HepG2 (cell line): Measurements from ENCODE around the gene HILPDA. TPM values are rescaled to one million over a fixed set of nuclear protein-coding genes. Genes with fewer than 3 reads are reported as not detected.
A peak's percentile ranks its signal among the peaks of the same experiment; 100 is the strongest.
"Not testable (repeated sequence)": the region's sequence is repeated elsewhere in the genome, so short reads cannot be mapped to it uniquely, and the experiment has no call there.

Experiments used
- ARNTL ChIP-seq: sonication (generic); formaldehyde crosslinking; IDR thresholded peaks from 2 replicates; pipeline ENCODE4 v1.4.0; 2020; ENCODE audit warnings: mild to moderate bottlenecking, missing genetic modification reagents
- CBX1 ChIP-seq: IDR thresholded peaks from one replicate; pipeline ENCODE4 v1.6.1; 2016; ENCODE audit warnings: antibody characterized with exemption, low read depth
- ESRRA ChIP-seq: sonication (generic); formaldehyde crosslinking; IDR thresholded peaks from 2 replicates; pipeline ENCODE4 v1.5.1; 2020; ENCODE audit warnings: mild to moderate bottlenecking, low read depth, missing genetic modification reagents
- FOXK1 ChIP-seq: sonication (generic); formaldehyde crosslinking; IDR thresholded peaks from 2 replicates; pipeline ENCODE4 v1.4.0; 2020; ENCODE audit warnings: low read depth, missing genetic modification reagents, borderline replicate concordance
- KMT2A ChIP-seq: sonication (generic); formaldehyde crosslinking; IDR thresholded peaks from 2 replicates; pipeline ENCODE4 v1.4.0; 2020; ENCODE audit warnings: missing genetic modification reagents
- MEIS1 ChIP-seq: sonication (generic); formaldehyde crosslinking; IDR thresholded peaks from 2 replicates; pipeline ENCODE4 v1.9.0; 2021; ENCODE audit warnings: mild to moderate bottlenecking, missing genetic modification reagents, moderate library complexity, borderline replicate concordance
- NFYC ChIP-seq: IDR thresholded peaks from 2 replicates; pipeline ENCODE4 v1.6.1; 2016; ENCODE audit warnings: missing genetic modification reagents, missing compliant biosample characterization
- NKX3-1 ChIP-seq: sonication (generic); formaldehyde crosslinking; IDR thresholded peaks from 2 replicates; pipeline ENCODE4 v1.5.0; 2020; ENCODE audit warnings: missing genetic modification reagents
- NONO ChIP-seq, 2 experiments: fragments of 450-650 bp in 1 of 2; sonication (generic) in 1 of 2; formaldehyde crosslinking in 1 of 2; IDR thresholded peaks in 1 of 2; conservative IDR thresholded peaks in 1 of 2; 2 replicates each; pipeline versions ENCODE4 v1.6.1 to v1.8.0; 2017 to 2022; ENCODE audit warnings: mild to moderate bottlenecking in 1 of 2, missing genetic modification reagents in 1 of 2, moderate library complexity in 1 of 2
- NR0B2 ChIP-seq: sonication (generic); formaldehyde crosslinking; IDR thresholded peaks from 2 replicates; pipeline ENCODE4 v1.4.0; 2020; ENCODE audit warnings: mild to moderate bottlenecking, missing genetic modification reagents
- PATZ1 ChIP-seq: sonication (generic); formaldehyde crosslinking; IDR thresholded peaks from 2 replicates; pipeline ENCODE4 v1.4.0; 2020; ENCODE audit warnings: missing genetic modification reagents
- PHF8 ChIP-seq: sonication (generic); formaldehyde crosslinking; IDR thresholded peaks from 2 replicates; pipeline ENCODE4 v1.5.0; 2020; ENCODE audit warnings: missing genetic modification reagents
- RBFOX2 ChIP-seq: fragments of 200-400 bp; formaldehyde crosslinking; IDR thresholded peaks from 2 replicates; pipeline ENCODE4 v1.6.1; 2017; ENCODE audit warnings: low read depth, mild to moderate bottlenecking, low read length
- SIX4 ChIP-seq: sonication (generic); formaldehyde crosslinking; IDR thresholded peaks from 2 replicates; pipeline ENCODE4 v1.4.0; 2020; ENCODE audit warnings: missing genetic modification reagents
- SPEN ChIP-seq: sonication (generic); formaldehyde crosslinking; IDR thresholded peaks from 2 replicates; pipeline ENCODE4 v1.5.1; 2020; ENCODE audit warnings: low read depth, mild to moderate bottlenecking, missing genetic modification reagents
- SRY ChIP-seq: sonication (generic); formaldehyde crosslinking; IDR thresholded peaks from 2 replicates; pipeline ENCODE4 v1.8.0; 2022; ENCODE audit warnings: mild to moderate bottlenecking, missing genetic modification reagents
- STAG1 ChIP-seq: sonication (generic); formaldehyde crosslinking; IDR thresholded peaks from 2 replicates; pipeline ENCODE4 v1.4.0; 2020; ENCODE audit warnings: missing genetic modification reagents
- ZBTB25 ChIP-seq: IDR thresholded peaks from 2 replicates; pipeline ENCODE4 v1.6.1; 2018; ENCODE audit warnings: missing genetic modification reagents
- ZMAT3 ChIP-seq: sonication (generic); formaldehyde crosslinking; conservative IDR thresholded peaks from 2 replicates; pipeline ENCODE4 v1.7.0; 2021; ENCODE audit warnings: missing genetic modification reagents
- ZNF333 ChIP-seq: sonication (generic); formaldehyde crosslinking; IDR thresholded peaks from 2 replicates; pipeline ENCODE4 v1.4.0; 2020; ENCODE audit warnings: mild to moderate bottlenecking, missing genetic modification reagents, borderline replicate concordance
- ZNF557 ChIP-seq: sonication (generic); formaldehyde crosslinking; IDR thresholded peaks from 2 replicates; pipeline ENCODE4 v1.4.0; 2020; ENCODE audit warnings: missing genetic modification reagents
- polyA plus RNA-seq, 8 experiments: library from polyadenylated mRNA; depleted of rRNA in 3 of 8; stranded (reverse) in 7 of 8; unstranded in 1 of 8; fragments of >200 nt; fragmentation: Illumina TruSeq in 4 of 8; extraction: Trizol in 4 of 8; gene quantifications; 2 replicates each; pipeline versions ENCODE4 v1.2.1 to v1.2.3, GENCODE V29; 2011 to 2016; ENCODE audit warnings: low read depth in 4 of 8, missing spikeins in 1 of 8, mixed read lengths in 1 of 8; ENCODE audit not compliant: insufficient read depth in 1 of 8
- total RNA-seq, 5 experiments: library from RNA; depleted of rRNA; stranded (reverse); fragments of >200 nt; fragmentation: Illumina TruSeq; extraction: Trizol; gene quantifications; 2 replicates each; pipeline ENCODE4 v1.2.3, GENCODE V29; 2016; ENCODE audit warnings: low read depth in 1 of 5
- TF ChIP-seq, protein P1 (sequence below): sonication (generic); formaldehyde crosslinking; IDR thresholded peaks from 2 replicates; pipeline ENCODE4 v1.5.0; 2020; ENCODE audit warnings: mild to moderate bottlenecking, missing genetic modification reagents

Gene HILPDA
- total and polyA plus RNA-seq, 2 of the 13 experiments (the other 11 are each of a cell fraction or from before 2014, with no cell fraction given): 11.1 to 44.0 TPM

DNA sequence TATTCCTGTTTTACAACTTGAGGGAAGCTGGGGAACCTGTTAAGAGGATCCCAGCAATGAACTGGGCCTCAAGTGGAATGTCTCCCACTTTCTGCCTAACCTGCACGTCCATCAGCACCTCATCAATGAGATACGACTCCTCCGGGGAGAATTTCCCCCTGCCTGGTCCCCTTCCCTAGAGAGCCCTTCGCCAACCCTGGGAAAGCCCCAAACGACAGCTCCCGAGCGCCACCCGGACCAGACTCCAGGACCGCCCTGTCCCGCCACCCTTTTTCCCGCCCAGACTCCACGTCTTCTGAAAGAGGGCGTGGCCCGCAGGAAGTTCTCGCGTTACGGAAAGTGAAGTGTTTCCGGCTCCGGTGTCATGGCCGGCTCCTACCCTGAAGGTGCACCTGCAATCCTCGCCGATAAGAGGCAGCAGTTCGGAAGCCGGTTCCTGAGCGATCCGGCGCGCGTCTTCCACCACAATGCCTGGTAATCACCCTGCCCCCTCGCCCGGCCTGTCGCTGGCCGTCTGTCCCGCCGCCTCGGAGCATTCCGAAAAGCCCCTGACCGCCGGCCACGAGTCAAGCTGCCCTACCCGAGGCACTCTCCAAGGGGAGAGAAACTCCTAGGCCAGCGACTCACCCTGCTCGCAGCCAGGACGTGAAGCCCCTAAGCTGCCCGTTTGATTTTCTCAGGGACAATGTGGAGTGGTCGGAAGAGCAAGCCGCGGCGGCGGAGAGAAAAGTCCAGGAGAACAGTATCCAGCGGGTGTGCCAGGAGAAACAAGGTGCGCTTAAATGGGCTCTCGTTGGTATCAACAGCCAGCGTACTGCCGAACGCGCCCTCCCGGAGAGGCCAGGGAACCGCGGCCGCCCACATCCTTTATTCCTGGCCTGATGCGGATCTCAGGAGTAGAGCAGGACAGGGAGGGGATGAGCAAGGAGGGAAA lies 21.0 kb downstream of the HILPDA start, which contains the start of gene METTL2B (continued):
- TF ChIP-seq PATZ1 (CRISPR knock-in tag) (peak; percentile 46; the same call in 1 of the 2 replicates), KMT2A (CRISPR knock-in tag) (peak; percentile 95), CBX1 (peak; percentile 91), NKX3-1 (CRISPR knock-in tag) (peak; percentile 61; the same call in 1 of the 2 replicates), ESRRA (0 out of 2 replicates have a peak, but pooled peaks have one; percentile 34), ZNF333 (CRISPR knock-in tag) (0 out of 2 replicates have a peak, but pooled peaks have one; percentile 73), NFYC (CRISPR knock-in tag) (0 out of 2 replicates have a peak, but pooled peaks have one; percentile 10), MEIS1 (CRISPR knock-in tag) (peak; percentile 71), SRY (peak; percentile 71), ZBTB25 (CRISPR knock-in tag) (0 out of 2 replicates have a peak, but pooled peaks have one; percentile 32), PHF8 (CRISPR knock-in tag) (peak; percentile 88), ZMAT3 (CRISPR knock-in tag) (peak; percentile 41; the same call in 1 of the 2 replicates), ZNF557 (CRISPR knock-in tag) (peak; percentile 78; the same call in 1 of the 2 replicates), NR0B2 (CRISPR knock-in tag) (0 out of 2 replicates have a peak, but pooled peaks have one; percentile 40), ARNTL (CRISPR knock-in tag) (peak; percentile 36; the same call in 1 of the 2 replicates), SPEN (CRISPR knock-in tag) (peak; percentile 94), NONO (CRISPR knock-in tag; conservative IDR thresholded peaks at IDR 0.05) (peak; percentile 90), RBFOX2 (peak; percentile 69), FOXK1 (CRISPR knock-in tag) (peak; percentile 26; the same call in 1 of the 2 replicates), STAG1 (peak; percentile 34; the same call in 1 of the 2 replicates), SIX4 (CRISPR knock-in tag) (peak; percentile 97)
- TF ChIP-seq, protein P1, sequence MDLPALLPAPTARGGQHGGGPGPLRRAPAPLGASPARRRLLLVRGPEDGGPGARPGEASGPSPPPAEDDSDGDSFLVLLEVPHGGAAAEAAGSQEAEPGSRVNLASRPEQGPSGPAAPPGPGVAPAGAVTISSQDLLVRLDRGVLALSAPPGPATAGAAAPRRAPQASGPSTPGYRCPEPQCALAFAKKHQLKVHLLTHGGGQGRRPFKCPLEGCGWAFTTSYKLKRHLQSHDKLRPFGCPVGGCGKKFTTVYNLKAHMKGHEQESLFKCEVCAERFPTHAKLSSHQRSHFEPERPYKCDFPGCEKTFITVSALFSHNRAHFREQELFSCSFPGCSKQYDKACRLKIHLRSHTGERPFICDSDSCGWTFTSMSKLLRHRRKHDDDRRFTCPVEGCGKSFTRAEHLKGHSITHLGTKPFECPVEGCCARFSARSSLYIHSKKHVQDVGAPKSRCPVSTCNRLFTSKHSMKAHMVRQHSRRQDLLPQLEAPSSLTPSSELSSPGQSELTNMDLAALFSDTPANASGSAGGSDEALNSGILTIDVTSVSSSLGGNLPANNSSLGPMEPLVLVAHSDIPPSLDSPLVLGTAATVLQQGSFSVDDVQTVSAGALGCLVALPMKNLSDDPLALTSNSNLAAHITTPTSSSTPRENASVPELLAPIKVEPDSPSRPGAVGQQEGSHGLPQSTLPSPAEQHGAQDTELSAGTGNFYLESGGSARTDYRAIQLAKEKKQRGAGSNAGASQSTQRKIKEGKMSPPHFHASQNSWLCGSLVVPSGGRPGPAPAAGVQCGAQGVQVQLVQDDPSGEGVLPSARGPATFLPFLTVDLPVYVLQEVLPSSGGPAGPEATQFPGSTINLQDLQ (CRISPR knock-in tag): peak; percentile 80; the same call in 1 of the 2 replicates
- not testable (repeated sequence) for TF ChIP-seq NONO (IDR thresholded peaks at IDR 0.05)
